GM12878 (cell line): Measurements from ENCODE around the gene NME8. TPM values are rescaled to one million over a fixed set of nuclear protein-coding genes. Genes with fewer than 3 reads are reported as not detected.

Source experiments
- ATAC-seq: fragments of 200-7000 bp; cut with Tn5 transposase; 3 replicates; pipeline ENCODE4 v1.9.1; 2020; ENCODE audit warnings: mild to moderate bottlenecking, moderate library complexity
- BruUV-seq: library from RNA; stranded (reverse); fragments of 400-500 nt; replicated peaks from 2 replicates; lab custom pipeline; 2021; lab: Mats Ljungman, UMichigan
- CTCF ChIA-PET: fragments of 300-600 bp; sonication (Branson Sonifier 250); formaldehyde crosslinking; extraction: SDS; loops from one replicate; lab custom pipeline; 2021; ENCODE audit warnings: inconsistent platforms; lab: Yijun Ruan, JAX
- POLR2A ChIA-PET: fragments of 350-600 bp; formaldehyde crosslinking; extraction: SDS; loops from one replicate; lab custom pipeline; 2021; ENCODE audit warnings: inconsistent platforms; lab: Charles Lee
- RAD21 ChIA-PET: fragments of 300-600 bp; sonication (Branson Sonifier 250); formaldehyde crosslinking; loops from one replicate; lab custom pipeline; 2023; ENCODE audit warnings: antibody characterized with exemption; ENCODE audit not compliant: unreplicated experiment; lab: Charles Lee
- SMC1A ChIA-PET: fragments of 300-600 bp; sonication (Branson Sonifier 250); formaldehyde crosslinking; loops from one replicate; lab custom pipeline; 2023; ENCODE audit not compliant: unreplicated experiment, uncharacterized antibody; lab: Charles Lee
- DNase-seq: peaks from one replicate; pipeline ENCODE4 v3.0.0-alpha.2; 2011; ENCODE audit warnings: low read depth, low spot score
- FAIRE-seq: peaks from 3 replicates; lab custom pipeline; 2011; peaks lifted over from hg19 to GRCh38; lab: Jason Lieb, UNC
- H2AFZ ChIP-seq: 2 replicates; pipeline ENCODE4 v1.6.0; 2011; ENCODE audit warnings: low read depth, low read length, control low read depth; ENCODE audit not compliant: control insufficient read depth
- H3K27ac ChIP-seq: 2 replicates; pipeline ENCODE4 v1.5.1; 2011; ENCODE audit warnings: control low read depth; ENCODE audit not compliant: control insufficient read depth, insufficient read depth
- H3K27me3 ChIP-seq, 2 experiments: replicated peaks in 1 of 2; 2 replicates each; pipeline versions ENCODE4 v1.6.0 to v1.6.1; 2011; ENCODE audit warnings: low read length in 1 of 2; ENCODE audit not compliant: control insufficient read depth in 2 of 2, insufficient read depth in 2 of 2
- H3K36me3 ChIP-seq, 2 experiments: 2 replicates each; pipeline ENCODE4 v1.5.1; 2011; ENCODE audit warnings: low read length in 1 of 2; ENCODE audit not compliant: control insufficient read depth in 2 of 2, insufficient read depth in 2 of 2
- H3K4me1 ChIP-seq: 2 replicates; pipeline ENCODE4 v1.6.1; 2011; ENCODE audit warnings: mild to moderate bottlenecking, low read length, moderate library complexity, mixed read lengths; ENCODE audit not compliant: control insufficient read depth, insufficient read depth
- H3K4me2 ChIP-seq: 2 replicates; pipeline ENCODE4 v1.6.0; 2011; ENCODE audit warnings: control low read depth; ENCODE audit not compliant: control insufficient read depth, insufficient read depth
- H3K4me3 ChIP-seq: fragments of 200-600 bp; sonication (generic); 2 replicates; pipeline ENCODE4 v1.5.1; 2016
- H3K79me2 ChIP-seq: 2 replicates; pipeline ENCODE4 v1.6.0; 2011; ENCODE audit warnings: low read length; ENCODE audit not compliant: control insufficient read depth, insufficient read depth
- H3K9ac ChIP-seq: 2 replicates; pipeline ENCODE4 v1.8.0; 2011; ENCODE audit warnings: low read length, control low read depth, mixed read lengths; ENCODE audit not compliant: control insufficient read depth, insufficient read depth
- H3K9me3 ChIP-seq: replicated peaks from 3 replicates; pipeline ENCODE4 v1.5.1; 2011; ENCODE audit warnings: mild to moderate bottlenecking, low read length; ENCODE audit not compliant: control insufficient read depth, insufficient read depth
- H4K20me1 ChIP-seq: 2 replicates; pipeline ENCODE4 v1.6.0; 2011; ENCODE audit not compliant: control insufficient read depth, insufficient read depth
- CBFB ChIP-seq: IDR thresholded peaks from 2 replicates; pipeline ENCODE4 v1.6.1; 2016; ENCODE audit warnings: antibody characterized with exemption, low read depth
- CBX5 ChIP-seq: sonication (generic); IDR thresholded peaks from 2 replicates; pipeline ENCODE4 v1.6.1; 2016; ENCODE audit warnings: low read depth, moderate library complexity, mild to moderate bottlenecking, inconsistent platforms
- CREM ChIP-seq: IDR thresholded peaks from 2 replicates; pipeline ENCODE4 v1.6.1; 2014; ENCODE audit warnings: antibody characterized with exemption, low read depth
- CTCF ChIP-seq, 3 experiments: IDR thresholded peaks in 2 of 3; conservative IDR thresholded peaks in 1 of 3; 2 replicates each; pipeline ENCODE4 v1.5.1; 2011; ENCODE audit warnings: low read depth in 3 of 3, low read length in 3 of 3, mild to moderate bottlenecking in 3 of 3, control low read depth in 2 of 3, moderate library complexity in 2 of 3, inconsistent platforms in 1 of 3, mixed read lengths in 1 of 3; ENCODE audit not compliant: control insufficient read depth in 2 of 3, insufficient read depth in 1 of 3; ENCODE audit errors: extremely low read depth in 1 of 3
- HDAC6 ChIP-seq: fragments of 200-600 bp; sonication (generic); IDR thresholded peaks from one replicate; pipeline ENCODE4 v1.8.0; 2017; ENCODE audit warnings: antibody characterized with exemption; ENCODE audit not compliant: unreplicated experiment
- MEF2A ChIP-seq: IDR thresholded peaks from 2 replicates; pipeline ENCODE4 v1.6.1; 2011; ENCODE audit warnings: low read depth, mild to moderate bottlenecking, low read length, moderate library complexity; ENCODE audit not compliant: insufficient read depth
- NFYB ChIP-seq: IDR thresholded peaks from 2 replicates; pipeline ENCODE4 v1.6.1; 2011; ENCODE audit warnings: low read depth, mild to moderate bottlenecking, low read length, improper control_type of control experiment, moderate library complexity; ENCODE audit not compliant: insufficient read depth
- RAD21 ChIP-seq: IDR thresholded peaks from 2 replicates; pipeline ENCODE4 v1.6.1; 2011; ENCODE audit warnings: mild to moderate bottlenecking, low read depth, low read length, moderate library complexity; ENCODE audit not compliant: insufficient read depth
- RB1 ChIP-seq: fragments of 450-650 bp; formaldehyde crosslinking; IDR thresholded peaks from 2 replicates; pipeline ENCODE4 v1.6.1; 2017; ENCODE audit warnings: mild to moderate bottlenecking, borderline replicate concordance
- STAT1 ChIP-seq: fragments of 450-650 bp; conservative IDR thresholded peaks from 2 replicates; pipeline ENCODE4 v1.6.1; 2014; ENCODE audit warnings: antibody characterized with exemption, mild to moderate bottlenecking
- TARDBP ChIP-seq: IDR thresholded peaks from 2 replicates; pipeline ENCODE4 v1.6.1; 2016; ENCODE audit warnings: borderline replicate concordance
- YY1 ChIP-seq: IDR thresholded peaks from 2 replicates; pipeline ENCODE4 v1.6.1; 2011; ENCODE audit warnings: low read depth, mild to moderate bottlenecking, low read length
- WGBS: methylation state at CpG from one replicate; pipeline ENCODE4 v1.1.6; 2016; ENCODE audit warnings: low lambda C conversion rate; ENCODE audit not compliant: insufficient replicate concordance, insufficient coverage; ENCODE audit errors: missing lambda C conversion rate; 5-methylcytosine and 5-hydroxymethylcytosine counted together
- in situ Hi-C: fragments of 300-500 bp; cut with MboI; formaldehyde crosslinking; loops from 9 replicates; pipeline ENCODE4 v1.14.3; 2018; ENCODE audit warnings: mixed read lengths
- intact Hi-C: fragments of 100-400 bp; cut with micrococcal nuclease; formaldehyde crosslinking; loops from one replicate; pipeline ENCODE4 v1.14.2; 2022; ENCODE audit not compliant: unreplicated experiment
- polyA plus RNA-seq, 11 experiments: library from polyadenylated mRNA; depleted of rRNA in 4 of 11; unstranded in 6 of 11; stranded (reverse) in 5 of 11; fragments of >200 nt; fragmentation: Nextera tagmentation in 4 of 11; fragmentation: Illumina TruSeq in 1 of 11; extraction: Ambion mirVana in 4 of 11; extraction: Trizol in 1 of 11; gene quantifications; 1 replicate in 1 of 11; 2 replicates in 10 of 11; pipeline versions ENCODE4 v1.2.1 to v1.2.3, GENCODE V29; 2011 to 2016; ENCODE audit warnings: inconsistent platforms in 2 of 11, missing spikeins in 2 of 11, low read depth in 1 of 11
- total RNA-seq, 4 experiments: library from RNA; depleted of rRNA in 3 of 4; stranded (reverse); fragments of >200 nt in 3 of 4; fragmentation: Illumina TruSeq in 1 of 4; extraction: Trizol in 1 of 4; gene quantifications; 2 replicates each; pipeline versions ENCODE4 v1.2.1 to v1.2.3, GENCODE V29; 2013 to 2021
- TF ChIP-seq, protein P1 (sequence below): fragments of 450-650 bp; IDR thresholded peaks from 2 replicates; pipeline ENCODE4 v1.6.1; 2017; ENCODE audit warnings: antibody characterized with exemption, mild to moderate bottlenecking, moderate library complexity
- TF ChIP-seq, protein P2 (sequence below): fragments of 450-650 bp; IDR thresholded peaks from 2 replicates; pipeline ENCODE4 v1.6.1; 2018; ENCODE audit warnings: borderline replicate concordance, mild to moderate bottlenecking; ENCODE audit not compliant: partially characterized antibody
- TF ChIP-seq, protein P3 (sequence below): fragments of 450-650 bp; IDR thresholded peaks from 2 replicates; pipeline ENCODE4 v1.6.1; 2017; ENCODE audit warnings: borderline replicate concordance

NME8 gene
- total and polyA plus RNA-seq, 10 of the 15 experiments (the other 5 are each of a cell fraction or from before 2014, with no cell fraction given): 0.03 to 3.5 (median 0.52) TPM; not detected in 2

- peaks cover 4% of the 10 kb centered on the region; the same call in 1 of the 2 replicates for H3K4me1 ChIP-seq
- no TSS peak for BruUV-seq
- ChIA-PET CTCF (interaction anchor here (0.5 to 6.1 kb wide), 25 partner anchors 8 to 623 kb away, joined by 3 to 87 read pairs (median 3); partner anchors contain the start of gene GPR141), POLR2A (interaction anchor here (0.5 to 1.1 kb wide), 4 partner anchors 14 to 623 kb away, joined by 3 read pairs; no protein-coding TSS in a partner anchor), SMC1A (interaction anchor here (0.7 to 6.8 kb wide), 15 partner anchors 13 to 479 kb away, joined by 3 to 115 read pairs (median 8); partner anchors contain the start of gene GPR141), RAD21 (interaction anchor here (0.5 to 5.4 kb wide), 27 partner anchors 11 to 1648 kb away, joined by 3 to 76 read pairs (median 4); partner anchors contain the start of gene GPR141)
- no peaks in the 10 kb centered on the region for H4K20me1 ChIP-seq
- H3K9me3 ChIP-seq: peaks cover 5% of the 10 kb centered on the region; the same call in 2 of the 3 replicates
- in situ Hi-C loops: loop anchor here (5.0 to 10.0 kb wide), 3 partner anchors 100 to 597 kb away; no protein-coding TSS in a partner anchor
- H3K79me2 ChIP-seq: no peaks in the 10 kb centered on the region
- no peak overlapping the region for H3K9ac ChIP-seq
- peak; percentile 96 for ATAC-seq
- no peak for FAIRE-seq
- H3K4me2 ChIP-seq: no peak overlapping the region
- intact Hi-C loops: loop anchor here (2.0 to 5.0 kb wide), 4 partner anchors 99 to 480 kb away; partner anchors contain the start of gene GPR141
- H3K27me3 ChIP-seq: no peaks in the 10 kb centered on the region
- 25% methylated on average over 4 of the region's 4 CpGs for whole genome bisulfite sequencing
- no peaks in the 10 kb centered on the region for H3K36me3 ChIP-seq
- no peak for DNase-seq
- H3K27ac ChIP-seq: no peak overlapping the region
- H3K4me3 ChIP-seq: no peak overlapping the region
- no peak overlapping the region for H2AFZ ChIP-seq
- TF ChIP-seq STAT1 (no peak), RB1 (no peak), NFYB (no peak), CREM (no peak), CTCF (IDR thresholded peaks at IDR 0.05 in 2 of 3, conservative IDR thresholded peaks at IDR 0.05 in 1 of 3; ENCODE audit: control insufficient read depth in 2 of 3, extremely low read depth in 1 of 3, insufficient read depth in 1 of 3, low read depth in 3 of 3, low read length in 3 of 3) (peak; percentile 54 to 68 (median 56); a peak in 5 of 6 replicates), CBFB (no peak), MEF2A (no peak), TARDBP (no peak), RAD21 (peak; percentile 94), HDAC6 (no peak), YY1 (0 out of 2 replicates have a peak, but pooled peaks have one; percentile 23), CBX5 (peak; percentile 49; the same call in 1 of the 2 replicates)
- TF ChIP-seq, protein P1, sequence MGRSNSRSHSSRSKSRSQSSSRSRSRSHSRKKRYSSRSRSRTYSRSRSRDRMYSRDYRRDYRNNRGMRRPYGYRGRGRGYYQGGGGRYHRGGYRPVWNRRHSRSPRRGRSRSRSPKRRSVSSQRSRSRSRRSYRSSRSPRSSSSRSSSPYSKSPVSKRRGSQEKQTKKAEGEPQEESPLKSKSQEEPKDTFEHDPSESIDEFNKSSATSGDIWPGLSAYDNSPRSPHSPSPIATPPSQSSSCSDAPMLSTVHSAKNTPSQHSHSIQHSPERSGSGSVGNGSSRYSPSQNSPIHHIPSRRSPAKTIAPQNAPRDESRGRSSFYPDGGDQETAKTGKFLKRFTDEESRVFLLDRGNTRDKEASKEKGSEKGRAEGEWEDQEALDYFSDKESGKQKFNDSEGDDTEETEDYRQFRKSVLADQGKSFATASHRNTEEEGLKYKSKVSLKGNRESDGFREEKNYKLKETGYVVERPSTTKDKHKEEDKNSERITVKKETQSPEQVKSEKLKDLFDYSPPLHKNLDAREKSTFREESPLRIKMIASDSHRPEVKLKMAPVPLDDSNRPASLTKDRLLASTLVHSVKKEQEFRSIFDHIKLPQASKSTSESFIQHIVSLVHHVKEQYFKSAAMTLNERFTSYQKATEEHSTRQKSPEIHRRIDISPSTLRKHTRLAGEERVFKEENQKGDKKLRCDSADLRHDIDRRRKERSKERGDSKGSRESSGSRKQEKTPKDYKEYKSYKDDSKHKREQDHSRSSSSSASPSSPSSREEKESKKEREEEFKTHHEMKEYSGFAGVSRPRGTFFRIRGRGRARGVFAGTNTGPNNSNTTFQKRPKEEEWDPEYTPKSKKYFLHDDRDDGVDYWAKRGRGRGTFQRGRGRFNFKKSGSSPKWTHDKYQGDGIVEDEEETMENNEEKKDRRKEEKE: no peak
- TF ChIP-seq, protein P2, sequence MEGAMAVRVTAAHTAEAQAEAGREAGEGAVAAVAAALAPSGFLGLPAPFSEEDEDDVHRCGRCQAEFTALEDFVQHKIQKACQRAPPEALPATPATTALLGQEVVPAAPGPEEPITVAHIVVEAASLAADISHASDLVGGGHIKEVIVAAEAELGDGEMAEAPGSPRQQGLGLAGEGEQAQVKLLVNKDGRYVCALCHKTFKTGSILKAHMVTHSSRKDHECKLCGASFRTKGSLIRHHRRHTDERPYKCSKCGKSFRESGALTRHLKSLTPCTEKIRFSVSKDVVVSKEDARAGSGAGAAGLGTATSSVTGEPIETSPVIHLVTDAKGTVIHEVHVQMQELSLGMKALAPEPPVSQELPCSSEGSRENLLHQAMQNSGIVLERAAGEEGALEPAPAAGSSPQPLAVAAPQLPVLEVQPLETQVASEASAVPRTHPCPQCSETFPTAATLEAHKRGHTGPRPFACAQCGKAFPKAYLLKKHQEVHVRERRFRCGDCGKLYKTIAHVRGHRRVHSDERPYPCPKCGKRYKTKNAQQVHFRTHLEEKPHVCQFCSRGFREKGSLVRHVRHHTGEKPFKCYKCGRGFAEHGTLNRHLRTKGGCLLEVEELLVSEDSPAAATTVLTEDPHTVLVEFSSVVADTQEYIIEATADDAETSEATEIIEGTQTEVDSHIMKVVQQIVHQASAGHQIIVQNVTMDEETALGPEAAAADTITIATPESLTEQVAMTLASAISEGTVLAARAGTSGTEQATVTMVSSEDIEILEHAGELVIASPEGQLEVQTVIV: no peak
- TF ChIP-seq, protein P3, sequence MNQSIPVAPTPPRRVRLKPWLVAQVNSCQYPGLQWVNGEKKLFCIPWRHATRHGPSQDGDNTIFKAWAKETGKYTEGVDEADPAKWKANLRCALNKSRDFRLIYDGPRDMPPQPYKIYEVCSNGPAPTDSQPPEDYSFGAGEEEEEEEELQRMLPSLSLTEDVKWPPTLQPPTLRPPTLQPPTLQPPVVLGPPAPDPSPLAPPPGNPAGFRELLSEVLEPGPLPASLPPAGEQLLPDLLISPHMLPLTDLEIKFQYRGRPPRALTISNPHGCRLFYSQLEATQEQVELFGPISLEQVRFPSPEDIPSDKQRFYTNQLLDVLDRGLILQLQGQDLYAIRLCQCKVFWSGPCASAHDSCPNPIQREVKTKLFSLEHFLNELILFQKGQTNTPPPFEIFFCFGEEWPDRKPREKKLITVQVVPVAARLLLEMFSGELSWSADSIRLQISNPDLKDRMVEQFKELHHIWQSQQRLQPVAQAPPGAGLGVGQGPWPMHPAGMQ: no peak
These were observed 16.2 kb upstream of the NME8 start for GRCh38 chr7:37832194-37832593.
